Karpas-422 (cell line): ENCODE measurements around the gene INPP5A. TPM values are rescaled to one million over a fixed set of nuclear protein-coding genes. Genes with fewer than 3 reads are reported as not detected.

Experiments
- DNase-seq: peaks from one replicate; pipeline ENCODE4 v3.0.0-alpha.2; 2015
- H2AFZ ChIP-seq: fragments of 200-600 bp; sonication (generic); 2 replicates; pipeline ENCODE4 v1.6.1; 2014; ENCODE audit warnings: antibody characterized with exemption, low read length, mixed read lengths
- H3K27ac ChIP-seq: fragments of 200-600 bp; sonication (generic); 2 replicates; pipeline ENCODE4 v1.5.1; 2014; ENCODE audit warnings: mild to moderate bottlenecking, low read length, moderate library complexity
- H3K27me3 ChIP-seq: fragments of 200-600 bp; sonication (generic); 2 replicates; pipeline ENCODE4 v1.6.1; 2014; ENCODE audit warnings: low read length, mixed read lengths
- H3K36me3 ChIP-seq: fragments of 200-600 bp; sonication (generic); 2 replicates; pipeline ENCODE4 v1.6.1; 2014; ENCODE audit warnings: low read length, mixed read lengths; ENCODE audit not compliant: insufficient read depth
- H3K4me1 ChIP-seq: fragments of 200-600 bp; sonication (generic); 2 replicates; pipeline ENCODE4 v1.6.1; 2014; ENCODE audit warnings: mild to moderate bottlenecking, low read length, mixed read lengths
- H3K4me2 ChIP-seq: fragments of 200-600 bp; sonication (generic); 2 replicates; pipeline ENCODE4 v1.6.1; 2014; ENCODE audit warnings: low read length, low read depth, mild to moderate bottlenecking; ENCODE audit not compliant: poor library complexity, severe bottlenecking
- H3K4me3 ChIP-seq: fragments of 200-600 bp; sonication (generic); 2 replicates; pipeline ENCODE4 v1.5.1; 2014; ENCODE audit warnings: mild to moderate bottlenecking, antibody characterized with exemption, low read length, mixed read lengths
- H3K79me2 ChIP-seq: fragments of 200-600 bp; sonication (generic); 2 replicates; pipeline ENCODE4 v1.6.1; 2014; ENCODE audit warnings: mild to moderate bottlenecking, low read length, mixed read lengths
- H3K9ac ChIP-seq: fragments of 200-600 bp; sonication (generic); 2 replicates; pipeline ENCODE4 v1.6.0; 2014; ENCODE audit warnings: low read length
- H3K9me2 ChIP-seq: fragments of 200-600 bp; sonication (generic), shearing (Covaris generic); replicated peaks from 2 replicates; pipeline ENCODE4 v1.6.0; 2014; ENCODE audit warnings: mild to moderate bottlenecking, low read length, moderate library complexity; ENCODE audit not compliant: insufficient read depth
- H3K9me3 ChIP-seq: fragments of 300-700, 200-600 bp; sonication (generic); 2 replicates; pipeline ENCODE4 v1.6.1; 2014; ENCODE audit warnings: low read length, mixed read lengths
- H4K20me1 ChIP-seq: fragments of 200-600 bp; sonication (generic); 2 replicates; pipeline ENCODE4 v1.6.1; 2014; ENCODE audit warnings: mild to moderate bottlenecking, antibody characterized with exemption, low read length, low read depth; ENCODE audit not compliant: insufficient read depth
- total RNA-seq: library from RNA; depleted of rRNA; stranded (reverse); fragments of >200 nt; shearing (Covaris generic); gene quantifications from 2 replicates; pipeline ENCODE4 v1.2.3, GENCODE V29; 2014; ENCODE audit warnings: low replicate concordance

INPP5A gene
- total RNA-seq, 1 experiment from 2014 or later, result 9.1 TPM

DNA sequence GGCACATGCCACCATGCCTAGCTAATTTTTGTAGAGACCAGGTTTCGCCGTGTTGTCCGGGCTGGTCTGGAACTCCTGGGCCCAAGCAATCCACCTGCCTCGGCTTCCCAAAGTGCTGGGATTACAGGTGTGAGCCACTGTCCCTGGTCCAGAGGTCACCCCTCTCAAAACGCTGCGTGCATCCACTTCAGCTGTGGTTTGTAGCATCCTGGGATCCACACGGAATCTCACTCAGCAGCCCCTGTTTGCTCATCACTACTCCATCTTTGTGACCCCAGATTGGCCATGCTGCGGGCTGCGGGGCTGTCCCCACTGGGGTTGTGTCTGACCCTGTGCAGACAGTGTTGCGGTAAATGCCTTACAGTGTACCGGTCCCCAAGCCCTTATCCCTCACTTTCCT, 3.5 kb downstream of the INPP5A start:
- no peak for DNase-seq

DNA sequence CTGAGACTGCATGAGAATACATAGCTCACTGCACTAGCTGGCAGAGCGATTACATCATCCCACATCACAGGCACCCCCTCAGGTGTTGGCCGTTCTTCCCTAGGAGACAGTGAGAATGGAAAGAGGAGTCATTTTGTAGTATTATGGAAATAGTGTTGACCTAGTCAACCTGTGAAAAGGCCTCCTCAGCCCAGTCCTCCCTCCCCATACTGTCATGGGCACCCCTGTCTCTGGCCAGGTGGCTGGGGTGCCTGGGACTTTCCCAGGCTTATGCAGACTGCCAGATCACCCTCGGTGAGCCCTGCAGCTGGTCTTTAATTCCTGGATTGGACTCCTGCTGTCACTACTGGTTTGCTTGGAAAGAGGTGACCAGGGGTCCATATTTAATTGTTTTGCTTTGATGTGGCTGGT, 4.0 kb downstream of the INPP5A start:
- Histone ChIP-seq H2AFZ (no peak overlapping the region), H3K36me3 (no peaks in the 10 kb centered on the region), H3K27me3 (no peaks in the 10 kb centered on the region), H4K20me1 (peaks cover 9% of the 10 kb centered on the region; the same call in 1 of the 2 replicates), H3K9me3 (no peaks in the 10 kb centered on the region), H3K9me2 (no peaks in the 10 kb centered on the region), H3K4me1 (peaks cover 42% of the 10 kb centered on the region), H3K4me2 (no peak overlapping the region), H3K4me3 (no peak overlapping the region), H3K79me2 (no peaks in the 10 kb centered on the region), H3K27ac (no peak overlapping the region), H3K9ac (no peak overlapping the region)
- DNase-seq, result no peak

More for the DNA sequence above, 3.5 kb downstream of the INPP5A start:
- no peak overlapping the region for H3K4me3 ChIP-seq
- H4K20me1 ChIP-seq, result peaks cover 9% of the 10 kb centered on the region; the same call in 1 of the 2 replicates
- H3K9me3 ChIP-seq, result no peaks in the 10 kb centered on the region
- H3K9me2 ChIP-seq, result no peaks in the 10 kb centered on the region
- H3K36me3 ChIP-seq, result no peaks in the 10 kb centered on the region; the same call in 1 of the 2 replicates
- no peaks in the 10 kb centered on the region for H3K79me2 ChIP-seq
- no peak overlapping the region for H3K9ac ChIP-seq
- H3K4me2 ChIP-seq, result no peak overlapping the region
- no peak overlapping the region for H3K27ac ChIP-seq
- no peaks in the 10 kb centered on the region for H3K27me3 ChIP-seq
- no peak overlapping the region for H2AFZ ChIP-seq
- H3K4me1 ChIP-seq, result peaks cover 47% of the 10 kb centered on the region

DNA sequence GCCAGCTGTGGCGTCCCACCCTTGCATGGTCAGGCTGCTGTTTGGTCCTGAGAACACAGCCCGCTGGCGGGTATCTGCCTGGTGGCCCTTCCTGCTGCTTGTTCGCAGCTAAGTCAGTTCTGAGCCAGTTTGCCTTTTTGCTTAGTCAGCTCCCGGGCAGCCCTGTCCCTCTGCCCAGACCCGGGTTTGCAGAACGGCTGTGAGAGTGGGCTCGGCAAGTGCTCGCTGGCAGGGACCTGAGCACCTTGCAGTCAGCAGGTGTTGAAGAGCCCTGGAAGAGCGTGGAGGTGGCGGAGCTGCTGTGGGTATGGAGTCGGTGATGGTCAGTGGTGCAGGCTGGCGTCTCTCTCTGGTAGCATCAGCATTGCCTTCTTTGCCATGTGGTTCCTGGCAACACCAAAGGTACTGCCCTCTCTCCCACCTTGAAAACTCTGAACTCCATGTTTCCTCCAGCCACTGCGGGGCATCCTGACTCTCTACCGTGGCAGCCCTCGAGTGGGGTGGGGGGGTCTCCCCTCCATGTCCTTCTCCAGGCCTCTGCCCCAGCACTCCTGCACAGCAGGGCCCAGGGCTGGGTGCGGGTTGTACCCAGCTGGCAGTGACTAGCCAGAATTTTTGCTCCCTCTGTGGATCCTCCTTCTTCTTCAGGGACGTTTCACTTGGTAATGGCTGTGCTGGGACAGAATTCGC, 4.6 kb downstream of the INPP5A start:
- H3K9me3 ChIP-seq, result no peaks in the 10 kb centered on the region
- H3K36me3 ChIP-seq, result no peaks in the 10 kb centered on the region
- H2AFZ ChIP-seq, result no peak overlapping the region
- peaks cover 9% of the 10 kb centered on the region; the same call in 1 of the 2 replicates for H4K20me1 ChIP-seq
- no peak overlapping the region for H3K4me2 ChIP-seq
- H3K4me3 ChIP-seq, result no peak overlapping the region
- H3K9ac ChIP-seq, result no peak overlapping the region
- peaks cover 39% of the 10 kb centered on the region for H3K4me1 ChIP-seq
- H3K27ac ChIP-seq, result no peak overlapping the region
- no peaks in the 10 kb centered on the region for H3K79me2 ChIP-seq
- DNase-seq, result no peak
- H3K9me2 ChIP-seq, result no peaks in the 10 kb centered on the region
- no peaks in the 10 kb centered on the region for H3K27me3 ChIP-seq

DNA sequence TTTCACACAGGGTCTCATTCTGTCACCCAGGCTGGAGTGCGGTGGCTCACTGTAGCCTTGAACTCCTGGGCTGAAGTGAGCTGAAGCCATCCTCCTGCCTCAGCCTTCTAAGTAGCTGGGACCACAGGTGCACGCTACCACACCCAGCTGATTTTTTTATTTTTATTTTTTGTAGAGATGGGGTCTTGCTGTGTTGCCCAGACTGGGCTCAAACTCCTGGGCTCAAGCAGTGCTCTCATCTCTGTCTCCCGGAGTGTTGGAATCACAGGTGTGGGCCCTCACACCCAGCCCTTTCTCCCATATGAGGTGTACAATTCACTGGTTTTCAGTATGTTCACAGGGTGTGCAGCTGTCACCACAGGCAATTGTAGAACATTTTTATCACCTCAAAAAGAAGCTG, 5.2 kb downstream of the INPP5A start:
- no peak overlapping the region for H3K9ac ChIP-seq
- no peaks in the 10 kb centered on the region for H3K9me2 ChIP-seq
- no peak overlapping the region for H2AFZ ChIP-seq
- no peaks in the 10 kb centered on the region for H3K36me3 ChIP-seq
- no peak overlapping the region for H3K27ac ChIP-seq
- no peaks in the 10 kb centered on the region for H3K27me3 ChIP-seq
- H4K20me1 ChIP-seq, result peaks cover 9% of the 10 kb centered on the region; the same call in 1 of the 2 replicates
- H3K79me2 ChIP-seq, result no peaks in the 10 kb centered on the region
- no peaks in the 10 kb centered on the region for H3K9me3 ChIP-seq
- no peak overlapping the region for H3K4me2 ChIP-seq
- H3K4me3 ChIP-seq, result no peak overlapping the region
- DNase-seq, result no peak
- peaks cover 39% of the 10 kb centered on the region for H3K4me1 ChIP-seq

DNA sequence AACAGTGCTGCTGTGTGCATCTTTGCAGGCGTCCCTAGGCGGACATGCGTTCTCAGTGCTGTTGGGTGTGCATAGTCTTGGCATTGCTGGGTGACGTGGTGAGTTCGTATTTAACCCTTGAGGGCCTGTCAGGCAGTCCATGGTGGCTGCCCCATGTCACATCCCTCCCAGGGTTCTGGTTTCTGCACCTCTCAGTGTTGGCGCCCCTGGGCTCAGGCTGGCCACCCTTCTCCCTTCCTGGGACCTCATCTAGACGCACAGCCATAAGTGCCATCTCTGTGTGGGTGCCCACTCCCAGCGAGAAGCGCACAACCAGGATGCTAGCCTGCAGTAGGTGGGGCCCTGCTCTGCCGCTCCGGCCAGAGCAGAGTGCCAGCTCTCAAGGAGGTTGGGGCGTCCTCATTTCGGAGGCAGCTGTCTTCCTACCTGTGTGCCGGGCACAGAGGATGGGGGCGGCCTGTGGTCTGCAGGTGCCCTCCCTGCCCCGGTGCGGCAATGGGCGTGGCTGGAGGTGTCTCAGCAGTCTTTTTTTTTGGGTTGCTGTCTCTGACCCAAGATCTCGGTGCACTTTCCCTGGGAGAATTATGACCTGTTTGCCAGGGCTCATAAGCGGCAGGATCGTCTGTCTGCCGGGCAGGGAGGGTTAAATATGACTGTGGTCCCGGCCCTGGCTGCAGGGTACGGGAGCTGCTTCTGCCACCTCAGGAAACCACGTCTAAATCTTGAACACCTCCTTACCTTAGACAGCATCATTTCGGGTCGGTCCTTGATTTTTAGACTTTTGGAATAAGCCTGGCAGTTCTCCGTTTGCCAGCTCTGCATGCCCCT, 6.5 kb downstream of the INPP5A start:
- Histone ChIP-seq H3K9ac (0 out of 2 replicates have a peak overlapping the region, but pooled peaks have one; percentile 10), H3K4me3 (no peak overlapping the region), H3K4me1 (peaks cover 28% of the 10 kb centered on the region), H3K27me3 (no peaks in the 10 kb centered on the region), H3K9me3 (no peaks in the 10 kb centered on the region), H3K36me3 (no peaks in the 10 kb centered on the region), H4K20me1 (peaks cover 9% of the 10 kb centered on the region; the same call in 1 of the 2 replicates), H3K79me2 (no peaks in the 10 kb centered on the region), H3K4me2 (no peak overlapping the region), H3K27ac (no peak overlapping the region), H2AFZ (no peak overlapping the region), H3K9me2 (no peaks in the 10 kb centered on the region)
- no peak for DNase-seq

DNA sequence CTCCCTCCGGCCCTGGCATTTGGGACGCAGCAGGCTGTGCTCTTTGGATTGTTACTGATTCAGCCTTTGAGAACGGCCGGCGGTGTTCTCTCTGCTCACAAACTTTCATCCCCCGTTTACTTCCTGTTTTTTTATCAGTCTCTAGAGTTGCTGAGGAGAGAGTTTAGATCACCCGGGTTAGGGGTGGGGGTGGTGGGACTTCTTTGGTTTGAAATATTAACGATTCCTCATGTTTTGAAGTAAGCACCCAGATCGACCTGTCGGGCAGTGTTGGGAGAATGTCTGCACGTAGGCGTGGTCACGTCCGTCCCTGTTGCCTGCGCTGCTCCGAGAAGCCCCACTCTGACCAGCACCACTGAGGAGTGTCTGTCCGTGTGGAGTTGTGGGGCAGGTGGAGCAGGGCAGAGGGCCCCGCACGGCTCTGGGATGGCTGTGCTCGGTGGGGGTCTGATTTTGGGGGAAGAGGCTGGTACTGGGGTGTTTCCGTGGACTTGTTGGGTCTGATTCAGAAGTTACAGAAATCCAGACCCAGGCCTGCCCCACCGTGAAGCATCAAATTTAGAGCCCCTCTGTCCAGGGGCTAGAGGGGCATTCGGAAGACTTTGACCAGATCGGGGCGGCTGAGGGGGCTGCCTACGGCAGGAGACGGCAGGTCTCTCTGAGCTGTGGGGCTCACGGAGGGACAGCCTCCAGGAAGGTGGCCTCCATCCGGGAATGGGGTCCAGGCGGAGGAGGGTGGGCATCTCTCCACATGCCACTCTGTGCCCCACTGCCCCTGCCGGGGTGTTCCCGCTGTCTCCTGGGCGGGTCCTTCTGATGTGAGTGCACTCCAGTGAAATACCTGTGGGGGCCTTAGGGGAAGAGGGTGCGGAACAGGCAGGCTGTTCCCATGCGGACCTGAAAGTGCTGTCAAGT, 7.4 kb downstream of the INPP5A start:
- H3K27me3 ChIP-seq, result no peaks in the 10 kb centered on the region
- H3K9me2 ChIP-seq, result no peaks in the 10 kb centered on the region
- no peak overlapping the region for H2AFZ ChIP-seq
- H3K27ac ChIP-seq, result no peak overlapping the region
- no peaks in the 10 kb centered on the region for H3K9me3 ChIP-seq
- H3K4me3 ChIP-seq, result no peak overlapping the region
- peaks cover 19% of the 10 kb centered on the region for H3K4me1 ChIP-seq
- 0 out of 2 replicates have a peak overlapping the region, but pooled peaks have one; percentile 10 for H3K9ac ChIP-seq
- peak; percentile 57 for DNase-seq
- H3K4me2 ChIP-seq, result no peak overlapping the region
- peaks cover 9% of the 10 kb centered on the region; the same call in 1 of the 2 replicates for H4K20me1 ChIP-seq
- no peaks in the 10 kb centered on the region for H3K79me2 ChIP-seq
- no peaks in the 10 kb centered on the region for H3K36me3 ChIP-seq

DNA sequence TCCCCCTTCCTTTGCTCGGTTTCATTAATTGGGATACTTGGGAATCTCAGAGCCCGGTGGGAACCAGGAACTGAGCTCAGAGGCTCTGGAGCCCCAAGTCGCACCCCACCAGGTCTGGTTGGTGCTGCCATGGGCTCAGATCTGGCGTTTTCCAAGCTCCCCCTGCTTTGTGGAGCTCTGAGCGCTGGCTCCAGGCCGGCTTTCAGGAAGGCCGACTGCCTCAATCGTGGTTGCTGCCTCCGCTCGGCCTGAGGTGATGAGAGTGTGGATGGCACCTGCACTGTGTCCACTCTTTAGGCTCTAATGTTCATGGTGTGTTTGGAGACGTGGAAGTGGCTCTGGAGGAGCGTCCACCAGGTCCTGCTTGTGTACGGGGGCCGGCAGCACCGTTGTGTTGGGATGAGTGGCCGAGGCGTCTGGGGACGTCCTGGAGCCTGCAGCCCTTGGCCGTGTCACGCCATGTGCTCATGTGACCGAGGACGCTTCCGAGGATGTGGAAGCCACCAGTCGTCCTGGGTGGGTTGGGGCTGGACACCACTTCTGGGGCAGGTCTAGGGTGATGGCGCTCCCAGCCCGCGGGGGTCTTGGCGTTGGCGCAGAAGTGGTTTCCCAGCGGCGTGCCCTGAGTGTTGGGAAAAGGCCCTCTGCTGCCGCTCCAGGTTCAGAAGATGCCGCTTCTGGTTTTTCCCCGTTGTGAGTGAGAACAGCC, 8.2 kb downstream of the INPP5A start:
- H3K27ac ChIP-seq, result no peak overlapping the region

More for the DNA sequence above, 8.2 kb downstream of the INPP5A start:
- H3K27me3 ChIP-seq, result no peaks in the 10 kb centered on the region
- H3K4me3 ChIP-seq, result no peak overlapping the region
- no peak for DNase-seq
- H3K9me3 ChIP-seq, result no peaks in the 10 kb centered on the region
- no peaks in the 10 kb centered on the region for H3K36me3 ChIP-seq
- H3K4me2 ChIP-seq, result no peak overlapping the region
- H2AFZ ChIP-seq, result no peak overlapping the region
- H3K9me2 ChIP-seq, result no peaks in the 10 kb centered on the region
- H3K79me2 ChIP-seq, result no peaks in the 10 kb centered on the region
- H3K9ac ChIP-seq, result no peak overlapping the region
- H4K20me1 ChIP-seq, result peaks cover 8% of the 10 kb centered on the region; the same call in 1 of the 2 replicates
- H3K4me1 ChIP-seq, result peaks cover 17% of the 10 kb centered on the region
